SK-N-SH (cell line): ENCODE measurements around the gene PTPN4. TPM values are rescaled to one million over a fixed set of nuclear protein-coding genes. Genes with fewer than 3 reads are reported as not detected.

Experiments used
- CTCF ChIA-PET: fragments of 300-600, 350-600 bp; formaldehyde crosslinking; extraction: SDS; loops from one replicate; lab custom pipeline; 2021; lab: Yijun Ruan, JAX
- POLR2A ChIA-PET: fragments of 350-600 bp; sonication (Branson Sonifier 250); formaldehyde crosslinking; extraction: SDS; loops from one replicate; lab custom pipeline; 2020; ENCODE audit warnings: antibody characterized with exemption, inconsistent platforms; lab: Yijun Ruan, JAX
- DNase-seq: peaks from one replicate; pipeline ENCODE4 v3.0.0; 2012
- H2AFZ ChIP-seq: fragments of 200-600 bp; sonication (generic); 2 replicates; pipeline ENCODE4 v1.8.1; 2016; ENCODE audit warnings: antibody characterized with exemption, mild to moderate bottlenecking, low read depth
- H3F3A ChIP-seq: fragments of 200-600 bp; sonication (generic); replicated peaks from 2 replicates; pipeline ENCODE3; 2016; ENCODE audit warnings: antibody characterized with exemption, mild to moderate bottlenecking; ENCODE audit not compliant: insufficient read depth
- H3K27ac ChIP-seq, 2 experiments: fragments of 200-500 bp in 1 of 2; fragments of 200-600 bp in 1 of 2; sonication (Bioruptor generic) in 1 of 2; sonication (generic), shearing (Covaris generic) in 1 of 2; 2 replicates each; pipeline versions ENCODE4 v1.5.1 to v1.6.1; 2014 to 2016; ENCODE audit warnings: low read depth in 2 of 2, inconsistent platforms in 1 of 2, low read length in 1 of 2, mild to moderate bottlenecking in 1 of 2, mixed read lengths in 1 of 2
- H3K27me3 ChIP-seq: fragments of 200-600 bp; sonication (generic), shearing (Covaris generic); 2 replicates; pipeline ENCODE4 v1.6.1; 2016; ENCODE audit warnings: mixed run types; ENCODE audit not compliant: insufficient read depth
- H3K36me3 ChIP-seq, 2 experiments: fragments of 200-500 bp in 1 of 2; fragments of 200-600 bp in 1 of 2; sonication (Bioruptor generic) in 1 of 2; sonication (generic) in 1 of 2; replicated peaks in 1 of 2; 2 replicates each; pipeline versions ENCODE3 to v1.5.1; 2014 to 2016; ENCODE audit warnings: low read length in 1 of 2, mild to moderate bottlenecking in 1 of 2; ENCODE audit not compliant: insufficient read depth in 2 of 2, control insufficient read depth in 1 of 2
- H3K4me1 ChIP-seq, 2 experiments: fragments of 200-500 bp in 1 of 2; fragments of 200-600 bp in 1 of 2; sonication (Bioruptor generic) in 1 of 2; sonication (generic), shearing (Covaris generic) in 1 of 2; 2 replicates each; pipeline versions ENCODE4 v1.5.1 to v1.6.1; 2014 to 2016; ENCODE audit warnings: low read depth in 1 of 2, low read length in 1 of 2, mixed run types in 1 of 2; ENCODE audit not compliant: insufficient read depth in 2 of 2, control insufficient read depth in 1 of 2
- H3K4me2 ChIP-seq: fragments of 200-600 bp; sonication (generic), shearing (Covaris generic); 2 replicates; pipeline ENCODE4 v1.6.1; 2017; ENCODE audit warnings: mixed run types
- H3K4me3 ChIP-seq, 2 experiments: fragments of 200-500 bp in 1 of 2; fragments of 200-600 bp in 1 of 2; sonication (Bioruptor generic) in 1 of 2; sonication (generic), shearing (Covaris generic) in 1 of 2; 2 replicates each; pipeline versions ENCODE4 v1.5.1 to v1.8.1; 2014 to 2016; ENCODE audit warnings: low read depth in 2 of 2, inconsistent platforms in 1 of 2, low read length in 1 of 2, mild to moderate bottlenecking in 1 of 2, mixed read lengths in 1 of 2, moderate library complexity in 1 of 2
- H3K79me2 ChIP-seq: fragments of 200-600 bp; sonication (generic); 2 replicates; pipeline ENCODE4 v1.8.1; 2017; ENCODE audit warnings: mild to moderate bottlenecking; ENCODE audit not compliant: insufficient read depth
- H3K9ac ChIP-seq: fragments of 200-600 bp; sonication (generic); 2 replicates; pipeline ENCODE4 v1.6.1; 2017; ENCODE audit warnings: mixed run types
- H3K9me2 ChIP-seq: fragments of 200-600 bp; sonication (generic); 2 replicates; pipeline ENCODE4 v1.6.1; 2017; ENCODE audit warnings: mixed run types
- H3K9me3 ChIP-seq: fragments of 200-600 bp; sonication (generic); 2 replicates; pipeline ENCODE4 v1.6.1; 2017; ENCODE audit warnings: mixed run types, mild to moderate bottlenecking, moderate library complexity
- H4K20me1 ChIP-seq: fragments of 200-600 bp; sonication (generic); 2 replicates; pipeline ENCODE4 v1.6.1; 2017; ENCODE audit warnings: mild to moderate bottlenecking, mixed run types; ENCODE audit not compliant: insufficient read depth
- ELF1 ChIP-seq: IDR thresholded peaks from 2 replicates; pipeline ENCODE4 v1.4.0; 2012
- GABPA ChIP-seq: IDR thresholded peaks from 2 replicates; pipeline ENCODE4 v1.4.0; 2012; ENCODE audit warnings: low read depth, mild to moderate bottlenecking
- IRF3 ChIP-seq: fragments of 150-350 bp; IDR thresholded peaks from 2 replicates; pipeline ENCODE4 v1.6.1; 2016; ENCODE audit warnings: mild to moderate bottlenecking, low read depth, low read length
- JUND ChIP-seq: IDR thresholded peaks from 2 replicates; pipeline ENCODE4 v1.4.0; 2012
- MEF2A ChIP-seq: IDR thresholded peaks from 2 replicates; pipeline ENCODE4 v1.4.0; 2012; ENCODE audit warnings: low read depth, borderline replicate concordance
- MXI1 ChIP-seq: IDR thresholded peaks from 2 replicates; pipeline ENCODE4 v1.6.1; 2012; ENCODE audit warnings: mild to moderate bottlenecking, low read depth, low read length, improper control_type of control experiment
- NFIC ChIP-seq: IDR thresholded peaks from 2 replicates; pipeline ENCODE4 v1.4.0; 2012; ENCODE audit warnings: borderline replicate concordance
- POLR2AphosphoS5 ChIP-seq: IDR thresholded peaks from 2 replicates; pipeline ENCODE4 v1.6.1; 2012; ENCODE audit warnings: low read depth, low read length
- RAD21 ChIP-seq: IDR thresholded peaks from 2 replicates; pipeline ENCODE4 v1.6.1; 2012; ENCODE audit warnings: mild to moderate bottlenecking, low read length
- REST ChIP-seq: IDR thresholded peaks from 2 replicates; pipeline ENCODE4 v1.6.1; 2012; ENCODE audit warnings: mild to moderate bottlenecking, low read depth, low read length, moderate library complexity
- RFX5 ChIP-seq: IDR thresholded peaks from 2 replicates; pipeline ENCODE4 v1.6.1; 2012; ENCODE audit warnings: mild to moderate bottlenecking, improper control_type of control experiment, low read length
- SIN3A ChIP-seq: IDR thresholded peaks from 2 replicates; pipeline ENCODE4 v1.6.1; 2012; ENCODE audit warnings: low read depth, mild to moderate bottlenecking, low read length, moderate library complexity, borderline replicate concordance
- TAF1 ChIP-seq: IDR thresholded peaks from 2 replicates; pipeline ENCODE4 v1.6.1; 2012; ENCODE audit warnings: low read depth, mild to moderate bottlenecking, low read length, moderate library complexity, borderline replicate concordance
- TEAD4 ChIP-seq: IDR thresholded peaks from 2 replicates; pipeline ENCODE4 v1.4.0; 2012; ENCODE audit warnings: mild to moderate bottlenecking, borderline replicate concordance; ENCODE audit not compliant: insufficient read depth
- USF1 ChIP-seq: IDR thresholded peaks from 2 replicates; pipeline ENCODE4 v1.4.0; 2012; ENCODE audit warnings: low read depth, borderline replicate concordance
- ZBTB33 ChIP-seq: IDR thresholded peaks from 2 replicates; pipeline ENCODE4 v1.4.0; 2012; ENCODE audit warnings: low read depth, borderline replicate concordance
- WGBS: methylation state at CpG from one replicate; pipeline ENCODE4 v1.1.6; 2017; ENCODE audit warnings: low lambda C conversion rate; 5-methylcytosine and 5-hydroxymethylcytosine counted together
- polyA plus RNA-seq, 3 experiments: library from polyadenylated mRNA; depleted of rRNA; stranded (reverse); fragments of >200 nt; gene quantifications; 2 replicates each; pipeline ENCODE4 v1.2.3, GENCODE V29; 2012

PTPN4 gene
- polyA plus RNA-seq, 1 of the 3 experiments (the other 2 are of a cell fraction) = 6.2 TPM

GRCh38 chr2:119735565-119735964, 24.2 kb upstream of the PTPN4 start:
- Histone ChIP-seq H2AFZ (no peak overlapping the region), H3K9me2 (no peaks in the 10 kb centered on the region), H3K79me2 (no peaks in the 10 kb centered on the region), H3K4me3 (no peak overlapping the region), H3K4me1 (no peaks in the 10 kb centered on the region; a peak in 2 of 4 replicates), H3F3A (no peaks in the 10 kb centered on the region), H3K4me2 (no peak overlapping the region), H3K27me3 (no peaks in the 10 kb centered on the region), H3K27ac (no peak overlapping the region), H3K9me3 (no peaks in the 10 kb centered on the region), H4K20me1 (no peaks in the 10 kb centered on the region), H3K9ac (no peak overlapping the region), H3K36me3 (no peaks in the 10 kb centered on the region)
- TF ChIP-seq JUND (no peak), RAD21 (no peak), SIN3A (no peak), REST (no peak), ZBTB33 (no peak), RFX5 (no peak), TEAD4 (no peak), IRF3 (no peak), TAF1 (no peak)
- ChIA-PET POLR2A (no interaction called here), CTCF (interaction anchor here (1.3 kb wide), 1 partner anchor 18 kb away, joined by 3 read pairs; no protein-coding TSS in a partner anchor)
- no peak for DNase-seq
- WGBS = 84% methylated on average over 8 of the region's 8 CpGs

- ChIA-PET POLR2A (no interaction called here), CTCF (no interaction called here)
- no peak overlapping the region for H3K9ac ChIP-seq
- no peak overlapping the region for H2AFZ ChIP-seq
- no peaks in the 10 kb centered on the region; a peak in 2 of 4 replicates for H3K4me1 ChIP-seq
- WGBS = 84% methylated on average over 5 of the region's 5 CpGs
- no peak for DNase-seq
- no peaks in the 10 kb centered on the region for H3K9me3 ChIP-seq
- no peak overlapping the region for H3K4me3 ChIP-seq
- H3F3A ChIP-seq = no peaks in the 10 kb centered on the region
- no peaks in the 10 kb centered on the region for H3K79me2 ChIP-seq
- H3K36me3 ChIP-seq = no peaks in the 10 kb centered on the region
- no peak overlapping the region for H3K27ac ChIP-seq
- no peak overlapping the region for H3K4me2 ChIP-seq
- H4K20me1 ChIP-seq = no peaks in the 10 kb centered on the region
- no peaks in the 10 kb centered on the region for H3K9me2 ChIP-seq
- H3K27me3 ChIP-seq = no peaks in the 10 kb centered on the region
- no peak for TF ChIP-seq GABPA
- no peak for TF ChIP-seq TEAD4
- no peak for TF ChIP-seq NFIC
- TF ChIP-seq ELF1 = no peak
- no peak for TF ChIP-seq MEF2A
- TF ChIP-seq POLR2AphosphoS5 = no peak
- no peak for TF ChIP-seq TAF1
- no peak for TF ChIP-seq REST
- TF ChIP-seq MXI1 = no peak
- TF ChIP-seq USF1 = no peak
Observed at GRCh38 chr2:119736021-119736420, 23.7 kb upstream of the PTPN4 start.
